Measurements from ENCODE around the gene SMKR1. TPM values are rescaled to one million over a fixed set of nuclear protein-coding genes. Genes with fewer than 3 reads are reported as not detected.
"Not testable (repeated sequence)": the region's sequence is repeated elsewhere in the genome, so short reads cannot be mapped to it uniquely, and the experiment has no call there.

Gene SMKR1
- total RNA-seq, 1 donor: 0.72 TPM

DNA sequence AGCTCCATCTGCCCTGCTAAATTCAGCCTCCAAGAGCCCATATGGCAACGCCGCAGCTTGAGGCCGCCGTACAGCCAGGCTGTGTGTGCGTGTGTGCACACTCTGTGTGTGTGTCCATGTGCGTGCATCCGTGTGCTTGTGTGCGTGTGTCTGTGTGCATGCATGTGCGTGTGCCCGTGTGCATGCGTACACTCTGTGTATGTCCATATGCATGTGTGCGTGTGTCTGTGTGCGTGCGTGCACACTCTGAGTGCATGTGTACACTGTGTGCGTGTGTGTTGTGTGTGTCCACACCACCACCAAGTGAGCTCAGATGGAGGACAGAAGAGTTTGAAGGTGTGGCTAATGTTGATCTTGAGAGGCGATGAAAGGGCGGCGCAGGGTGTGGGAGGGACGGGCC lies 30.0 kb downstream of the SMKR1 start:
- Histone ChIP-seq H3K79me2 (ENCODE audit: insufficient read depth, low read length) (no peaks in the 10 kb centered on the region), H3K4me1 (ENCODE audit: insufficient read depth, low read length) (no peaks in the 10 kb centered on the region), H3K27me3 (ENCODE audit: insufficient read depth, low read length) (no peaks in the 10 kb centered on the region), H3K9me3 (ENCODE audit: low read depth, low read length) (no peaks in the 10 kb centered on the region), H3K27ac (ENCODE audit: low read depth, low read length) (no peak overlapping the region), H2AFZ (ENCODE audit: low read length) (no peak overlapping the region), H4K20me1 (ENCODE audit: insufficient read depth, low read length) (no peaks in the 10 kb centered on the region), H3K4me3 (ENCODE audit: insufficient read depth, low read length) (no peak overlapping the region), H3K4me2 (ENCODE audit: insufficient read depth, low read length) (no peak overlapping the region), H3K36me3 (ENCODE audit: insufficient read depth, low read length) (no peaks in the 10 kb centered on the region)
- DNase-seq (ENCODE audit: insufficient read length, low spot score, missing footprints): no peak
- TF ChIP-seq, protein P1, sequence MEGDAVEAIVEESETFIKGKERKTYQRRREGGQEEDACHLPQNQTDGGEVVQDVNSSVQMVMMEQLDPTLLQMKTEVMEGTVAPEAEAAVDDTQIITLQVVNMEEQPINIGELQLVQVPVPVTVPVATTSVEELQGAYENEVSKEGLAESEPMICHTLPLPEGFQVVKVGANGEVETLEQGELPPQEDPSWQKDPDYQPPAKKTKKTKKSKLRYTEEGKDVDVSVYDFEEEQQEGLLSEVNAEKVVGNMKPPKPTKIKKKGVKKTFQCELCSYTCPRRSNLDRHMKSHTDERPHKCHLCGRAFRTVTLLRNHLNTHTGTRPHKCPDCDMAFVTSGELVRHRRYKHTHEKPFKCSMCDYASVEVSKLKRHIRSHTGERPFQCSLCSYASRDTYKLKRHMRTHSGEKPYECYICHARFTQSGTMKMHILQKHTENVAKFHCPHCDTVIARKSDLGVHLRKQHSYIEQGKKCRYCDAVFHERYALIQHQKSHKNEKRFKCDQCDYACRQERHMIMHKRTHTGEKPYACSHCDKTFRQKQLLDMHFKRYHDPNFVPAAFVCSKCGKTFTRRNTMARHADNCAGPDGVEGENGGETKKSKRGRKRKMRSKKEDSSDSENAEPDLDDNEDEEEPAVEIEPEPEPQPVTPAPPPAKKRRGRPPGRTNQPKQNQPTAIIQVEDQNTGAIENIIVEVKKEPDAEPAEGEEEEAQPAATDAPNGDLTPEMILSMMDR (IDR thresholded peaks at IDR 0.05; ENCODE audit: extremely low read depth, low read depth, low read length): no peak

DNA sequence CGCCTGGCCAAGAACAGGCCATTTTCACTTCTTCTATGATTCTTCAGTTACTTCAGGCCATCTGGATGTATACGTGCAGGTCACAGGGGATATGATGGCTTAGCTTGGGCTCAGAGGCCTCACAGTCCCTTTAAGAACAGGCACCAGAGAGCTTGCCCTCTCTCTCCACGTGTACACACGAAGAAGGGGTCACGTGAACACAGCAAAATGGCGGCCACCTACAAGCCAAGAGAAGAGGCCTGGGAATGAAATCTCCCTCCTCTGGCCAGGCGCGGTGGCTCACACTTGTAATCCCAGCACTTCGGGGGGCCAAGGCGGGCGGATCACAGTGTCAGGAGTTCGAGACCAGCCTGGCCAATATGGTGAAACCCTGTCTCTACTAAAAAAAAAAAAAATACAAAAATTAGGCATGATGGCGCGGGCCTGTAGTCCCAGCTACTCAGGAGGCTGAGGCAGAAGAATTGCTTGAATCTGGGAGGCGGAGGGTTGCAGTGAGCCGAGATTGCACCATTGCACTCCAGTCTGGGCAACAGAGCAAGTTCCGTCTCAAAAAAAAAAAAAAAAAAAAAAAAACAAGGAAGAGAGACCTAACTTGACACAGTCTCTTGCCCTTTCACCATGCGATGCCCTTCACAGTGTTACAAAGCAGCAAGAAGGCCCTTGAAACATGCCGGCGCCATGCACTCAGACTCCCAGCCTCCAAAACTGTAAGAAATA lies 32.4 kb downstream of the SMKR1 start:
- H3K9me3 ChIP-seq (ENCODE audit: low read depth, low read length); H3K27ac ChIP-seq (ENCODE audit: low read depth, low read length); H3K4me3 ChIP-seq (ENCODE audit: insufficient read depth, low read length); H3K79me2 ChIP-seq (ENCODE audit: insufficient read depth, low read length); DNase-seq (ENCODE audit: insufficient read length, low spot score, missing footprints); H4K20me1 ChIP-seq (ENCODE audit: insufficient read depth, low read length); H3K4me1 ChIP-seq (ENCODE audit: insufficient read depth, low read length); H2AFZ ChIP-seq (ENCODE audit: low read length); H3K27me3 ChIP-seq (ENCODE audit: insufficient read depth, low read length); H3K36me3 ChIP-seq (ENCODE audit: insufficient read depth, low read length); H3K4me2 ChIP-seq (ENCODE audit: insufficient read depth, low read length): not testable (repeated sequence)

DNA sequence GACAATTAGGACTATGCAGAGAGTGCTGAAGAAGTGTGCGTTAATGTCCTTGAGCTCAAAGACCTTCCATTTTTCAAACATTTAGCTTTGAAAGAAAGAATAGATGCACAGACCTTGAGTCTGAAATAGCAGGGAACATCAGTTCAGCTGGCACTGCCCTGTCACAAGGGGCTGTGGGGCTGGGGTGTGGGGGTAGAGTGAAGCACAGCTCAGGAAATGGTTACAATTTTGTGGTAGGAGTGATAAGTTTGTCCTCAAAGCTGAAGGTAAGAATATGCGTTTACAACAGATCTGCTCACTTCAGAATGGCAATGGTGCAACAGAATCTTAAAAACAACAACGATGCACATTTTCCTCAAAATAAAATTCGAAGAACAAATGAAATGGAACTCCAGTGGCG lies 33.6 kb downstream of the SMKR1 start:
- Histone ChIP-seq H3K36me3 (ENCODE audit: insufficient read depth, low read length) (no peaks in the 10 kb centered on the region), H3K27me3 (ENCODE audit: insufficient read depth, low read length) (no peaks in the 10 kb centered on the region), H2AFZ (ENCODE audit: low read length) (no peak overlapping the region), H3K4me3 (ENCODE audit: insufficient read depth, low read length) (no peak overlapping the region), H3K4me2 (ENCODE audit: insufficient read depth, low read length) (no peak overlapping the region), H3K27ac (ENCODE audit: low read depth, low read length) (no peak overlapping the region), H3K4me1 (ENCODE audit: insufficient read depth, low read length) (no peaks in the 10 kb centered on the region), H4K20me1 (ENCODE audit: insufficient read depth, low read length) (no peaks in the 10 kb centered on the region), H3K9me3 (ENCODE audit: low read depth, low read length) (no peaks in the 10 kb centered on the region), H3K79me2 (ENCODE audit: insufficient read depth, low read length) (no peaks in the 10 kb centered on the region)
- TF ChIP-seq, protein P1 (IDR thresholded peaks at IDR 0.05; ENCODE audit: extremely low read depth, low read depth, low read length): no peak
- no peak for DNase-seq (ENCODE audit: insufficient read length, low spot score, missing footprints)

DNA sequence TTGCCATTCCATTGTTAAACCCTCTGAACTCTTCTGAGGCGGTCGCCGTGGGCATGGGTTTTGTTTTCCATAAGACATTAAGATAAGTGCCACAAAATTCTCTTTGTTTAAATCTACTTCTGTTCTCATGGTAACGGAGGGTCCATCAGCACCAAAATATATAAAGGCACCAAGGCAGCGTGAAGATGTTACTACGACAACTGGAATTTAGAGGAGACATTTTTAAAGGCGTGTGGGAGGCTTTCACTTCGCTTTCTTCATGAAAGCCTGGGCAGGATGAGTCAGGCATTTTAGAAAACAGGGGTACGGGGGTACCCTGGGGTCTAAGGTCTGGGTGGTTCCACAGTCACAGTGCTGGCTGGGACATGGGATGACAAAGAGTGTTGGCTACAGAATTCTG lies 34.0 kb downstream of the SMKR1 start:
- H3K79me2 ChIP-seq (ENCODE audit: insufficient read depth, low read length): no peaks in the 10 kb centered on the region
- no peak overlapping the region for H3K27ac ChIP-seq (ENCODE audit: low read depth, low read length)
- H3K4me1 ChIP-seq (ENCODE audit: insufficient read depth, low read length): no peaks in the 10 kb centered on the region
- H4K20me1 ChIP-seq (ENCODE audit: insufficient read depth, low read length): no peaks in the 10 kb centered on the region
- no peaks in the 10 kb centered on the region for H3K36me3 ChIP-seq (ENCODE audit: insufficient read depth, low read length)
- H3K9me3 ChIP-seq (ENCODE audit: low read depth, low read length): no peaks in the 10 kb centered on the region
- no peaks in the 10 kb centered on the region for H3K27me3 ChIP-seq (ENCODE audit: insufficient read depth, low read length)
- no peak overlapping the region for H3K4me2 ChIP-seq (ENCODE audit: insufficient read depth, low read length)
- no peak overlapping the region for H3K4me3 ChIP-seq (ENCODE audit: insufficient read depth, low read length)
- no peak overlapping the region for H2AFZ ChIP-seq (ENCODE audit: low read length)
- TF ChIP-seq, protein P1 (IDR thresholded peaks at IDR 0.05; ENCODE audit: extremely low read depth, low read depth, low read length): no peak
- DNase-seq (ENCODE audit: insufficient read length, low spot score, missing footprints): peak; percentile 52
